H9 (cell line): ENCODE results near the gene LEMD1. TPM values are rescaled to one million over a fixed set of nuclear protein-coding genes. Genes with fewer than 3 reads are reported as not detected.

Source experiments
- DNase-seq: peaks from one replicate; pipeline ENCODE4 v3.0.0-alpha.2; 2017
- H2AFZ ChIP-seq: one replicate; pipeline ENCODE4 v1.6.1; 2013; ENCODE audit warnings: mild to moderate bottlenecking, low read length, control low read depth, moderate library complexity
- H2AK5ac ChIP-seq: 2 replicates; pipeline ENCODE4 v1.6.1; 2013; ENCODE audit warnings: low read length, control low read depth, mixed read lengths; ENCODE audit not compliant: insufficient read length
- H2BK120ac ChIP-seq: one replicate; pipeline ENCODE4 v1.6.1; 2013; ENCODE audit warnings: low read depth, mild to moderate bottlenecking, low read length, control low read depth, inconsistent platforms; ENCODE audit not compliant: poor library complexity, severe bottlenecking
- H2BK12ac ChIP-seq: 2 replicates; pipeline ENCODE4 v1.6.1; 2013; ENCODE audit warnings: low read length, control low read depth, mixed read lengths, low read depth; ENCODE audit not compliant: insufficient read length
- H2BK15ac ChIP-seq: 2 replicates; pipeline ENCODE4 v1.6.1; 2013; ENCODE audit warnings: low read depth, low read length, control low read depth
- H2BK20ac ChIP-seq: one replicate; pipeline ENCODE4 v1.6.1; 2013; ENCODE audit warnings: low read depth, mild to moderate bottlenecking, low read length, control low read depth, inconsistent platforms; ENCODE audit not compliant: poor library complexity, severe bottlenecking
- H2BK5ac ChIP-seq: 2 replicates; pipeline ENCODE4 v1.6.1; 2013; ENCODE audit warnings: low read length, control low read depth, mixed read lengths; ENCODE audit not compliant: insufficient read length
- H3K14ac ChIP-seq: 2 replicates; pipeline ENCODE4 v1.6.1; 2013; ENCODE audit warnings: low read length, control low read depth; ENCODE audit not compliant: insufficient read depth
- H3K18ac ChIP-seq: 2 replicates; pipeline ENCODE4 v1.6.1; 2013; ENCODE audit warnings: low read depth, mild to moderate bottlenecking, mixed read lengths, low read length, control low read depth; ENCODE audit not compliant: insufficient read length
- H3K23ac ChIP-seq: 2 replicates; pipeline ENCODE4 v1.6.1; 2013; ENCODE audit warnings: low read length, control low read depth, mixed read lengths, low read depth; ENCODE audit not compliant: insufficient read length
- H3K23me2 ChIP-seq: 2 replicates; pipeline ENCODE4 v1.6.1; 2013; ENCODE audit warnings: low read depth, mild to moderate bottlenecking, mixed read lengths, low read length, control low read depth; ENCODE audit not compliant: insufficient read length, poor library complexity, severe bottlenecking
- H3K27ac ChIP-seq: 2 replicates; pipeline ENCODE4 v1.5.1; 2013; ENCODE audit warnings: low read length, control low read depth, mixed read lengths, low read depth; ENCODE audit not compliant: insufficient read length
- H3K27me3 ChIP-seq: 2 replicates; pipeline ENCODE4 v1.6.1; 2013; ENCODE audit warnings: low read length, control low read depth, inconsistent platforms; ENCODE audit not compliant: insufficient read depth
- H3K4ac ChIP-seq: 2 replicates; pipeline ENCODE4 v1.6.1; 2013; ENCODE audit warnings: low read depth, mild to moderate bottlenecking, control low read depth, inconsistent platforms, low read length, moderate library complexity
- H3K4me1 ChIP-seq: 2 replicates; pipeline ENCODE4 v1.6.1; 2013; ENCODE audit warnings: low read length, control low read depth, inconsistent platforms; ENCODE audit not compliant: insufficient read depth
- H3K4me2 ChIP-seq: 2 replicates; pipeline ENCODE4 v1.6.1; 2013; ENCODE audit warnings: low read length, control low read depth, mixed read lengths; ENCODE audit not compliant: insufficient read length, insufficient read depth
- H3K56ac ChIP-seq: 2 replicates; pipeline ENCODE4 v1.6.1; 2013; ENCODE audit warnings: low read depth, mild to moderate bottlenecking, mixed read lengths, low read length, control low read depth; ENCODE audit not compliant: insufficient read length
- H3K79me1 ChIP-seq: 2 replicates; pipeline ENCODE4 v1.6.1; 2013; ENCODE audit warnings: low read depth, mild to moderate bottlenecking, moderate library complexity, low read length, control low read depth, inconsistent platforms; ENCODE audit not compliant: insufficient read depth, poor library complexity, severe bottlenecking
- H3K79me2 ChIP-seq: 2 replicates; pipeline ENCODE4 v1.6.1; 2013; ENCODE audit warnings: low read length, control low read depth, inconsistent platforms; ENCODE audit not compliant: insufficient read depth
- H3K9ac ChIP-seq: 2 replicates; pipeline ENCODE4 v1.6.1; 2013; ENCODE audit warnings: low read length, control low read depth, mixed read lengths; ENCODE audit not compliant: insufficient read length; ENCODE audit errors: extremely low read depth
- H3K9me3 ChIP-seq: one replicate; pipeline ENCODE4 v1.6.1; 2013; ENCODE audit warnings: low read depth, low read length, inconsistent platforms; ENCODE audit not compliant: control insufficient read depth
- H3T11ph ChIP-seq: one replicate; pipeline ENCODE4 v1.6.1; 2013; ENCODE audit warnings: mild to moderate bottlenecking, low read length, control low read depth, inconsistent platforms
- H4K20me1 ChIP-seq: one replicate; pipeline ENCODE4 v1.6.1; 2013; ENCODE audit not compliant: control insufficient read depth, insufficient read length, insufficient read depth
- H4K5ac ChIP-seq: 2 replicates; pipeline ENCODE4 v1.6.1; 2013; ENCODE audit warnings: low read depth, mild to moderate bottlenecking, mixed read lengths, low read length, control low read depth; ENCODE audit not compliant: insufficient read length
- H4K8ac ChIP-seq: replicated peaks from 2 replicates; pipeline ENCODE4 v1.6.1; 2013; ENCODE audit warnings: low read length, control low read depth, mixed read lengths, low read depth; ENCODE audit not compliant: insufficient read length
- H4K91ac ChIP-seq: 2 replicates; pipeline ENCODE4 v1.6.1; 2013; ENCODE audit warnings: low read depth, mild to moderate bottlenecking, moderate library complexity, mixed read lengths, low read length, control low read depth; ENCODE audit not compliant: insufficient read length
- H3K27ac Mint-ChIP-seq, 3 experiments: 2 replicates in 2 of 3; 3 replicates in 1 of 3; pipeline ENCODE4 v1.8.0; 2020 to 2021; ENCODE audit warnings: mixed read lengths in 3 of 3, mild to moderate bottlenecking in 1 of 3, moderate library complexity in 1 of 3
- H3K27me3 Mint-ChIP-seq: 2 replicates; pipeline ENCODE4 v1.8.0; 2021; ENCODE audit warnings: low read depth, mild to moderate bottlenecking, moderate library complexity, mixed read lengths
- H3K36me3 Mint-ChIP-seq, 3 experiments: 2 replicates in 2 of 3; 3 replicates in 1 of 3; pipeline ENCODE4 v1.8.0; 2020 to 2021; ENCODE audit warnings: low read depth in 3 of 3, mixed read lengths in 3 of 3; ENCODE audit not compliant: insufficient read depth in 1 of 3
- H3K4me1 Mint-ChIP-seq, 2 experiments: 2 replicates each; pipeline ENCODE4 v1.8.0; 2020; ENCODE audit warnings: mixed read lengths in 2 of 2
- H3K4me3 Mint-ChIP-seq, 2 experiments: 2 replicates in 1 of 2; 3 replicates in 1 of 2; pipeline ENCODE4 v1.8.0; 2020 to 2021; ENCODE audit warnings: mild to moderate bottlenecking in 2 of 2, mixed read lengths in 2 of 2, moderate library complexity in 1 of 2
- H3K9me3 Mint-ChIP-seq, 2 experiments: 2 replicates in 1 of 2; 3 replicates in 1 of 2; pipeline ENCODE4 v1.8.0; 2020; ENCODE audit warnings: mild to moderate bottlenecking in 2 of 2, mixed read lengths in 2 of 2, moderate library complexity in 1 of 2
- WGBS: extraction: QIAGEN DNeasy Blood & Tissue Kit; methylation state at CpG from one replicate; pipeline ENCODE4 v1.1.7; 2013; ENCODE audit warnings: missing lambda C conversion rate, low lambda C conversion rate, mixed read lengths; ENCODE audit not compliant: insufficient read length; ENCODE audit errors: extremely low coverage; 5-methylcytosine and 5-hydroxymethylcytosine counted together
- total RNA-seq: library from RNA; stranded (reverse); gene quantifications from 2 replicates; pipeline ENCODE4 v1.2.1, GENCODE V29; 2021
- TF ChIP-seq, protein P1 (sequence below): fragments of 200-600 bp; sonication (generic); conservative IDR thresholded peaks from 3 replicates; pipeline ENCODE4 v1.8.0; 2021; ENCODE audit warnings: antibody characterized with exemption, mild to moderate bottlenecking

LEMD1 gene
- total RNA-seq, 1 experiment from 2014 or later: 11.8 TPM

GRCh38 chr1:205453466-205453865 lies 31.6 kb upstream of the LEMD1 start:
- no peak overlapping the region for H3K9ac ChIP-seq
- Mint-ChIP-seq H3K4me3 (peak overlapping the region; percentile 21 to 53; a peak in 2 of 5 replicates), H3K36me3 (peaks cover 10 to 23% (median 11%) of the 10 kb centered on the region in 3 experiments), H3K4me1 (peaks cover 65 to 71% of the 10 kb centered on the region in 2 experiments), H3K9me3 (no peaks in the 10 kb centered on the region), H3K27me3 (peaks cover 27% of the 10 kb centered on the region), H3K27ac (no peak overlapping the region)
- peaks cover 3% of the 10 kb centered on the region for H3K79me1 ChIP-seq
- H3K4me1 ChIP-seq: peaks cover 24% of the 10 kb centered on the region
- DNase-seq: no peak
- H3K79me2 ChIP-seq: no peaks in the 10 kb centered on the region
- H2BK5ac ChIP-seq: no peak overlapping the region
- no peak overlapping the region for H4K8ac ChIP-seq
- H3K18ac ChIP-seq: no peak overlapping the region
- no peak overlapping the region for H2BK20ac ChIP-seq
- H2BK120ac ChIP-seq: no peak overlapping the region
- H3K4me2 ChIP-seq: no peak overlapping the region
- no peak overlapping the region for H2AFZ ChIP-seq
- H2BK12ac ChIP-seq: no peak overlapping the region
- H4K91ac ChIP-seq: no peak overlapping the region
- no peak overlapping the region for H4K5ac ChIP-seq
- no peak overlapping the region for H3K56ac ChIP-seq
- H3T11ph ChIP-seq: no peak overlapping the region
- no peaks in the 10 kb centered on the region for H4K20me1 ChIP-seq
- no peak overlapping the region for H3K27ac ChIP-seq
- no peak overlapping the region for H2BK15ac ChIP-seq
- H3K14ac ChIP-seq: no peak overlapping the region
- no peak overlapping the region for H3K23ac ChIP-seq
- TF ChIP-seq, protein P1, sequence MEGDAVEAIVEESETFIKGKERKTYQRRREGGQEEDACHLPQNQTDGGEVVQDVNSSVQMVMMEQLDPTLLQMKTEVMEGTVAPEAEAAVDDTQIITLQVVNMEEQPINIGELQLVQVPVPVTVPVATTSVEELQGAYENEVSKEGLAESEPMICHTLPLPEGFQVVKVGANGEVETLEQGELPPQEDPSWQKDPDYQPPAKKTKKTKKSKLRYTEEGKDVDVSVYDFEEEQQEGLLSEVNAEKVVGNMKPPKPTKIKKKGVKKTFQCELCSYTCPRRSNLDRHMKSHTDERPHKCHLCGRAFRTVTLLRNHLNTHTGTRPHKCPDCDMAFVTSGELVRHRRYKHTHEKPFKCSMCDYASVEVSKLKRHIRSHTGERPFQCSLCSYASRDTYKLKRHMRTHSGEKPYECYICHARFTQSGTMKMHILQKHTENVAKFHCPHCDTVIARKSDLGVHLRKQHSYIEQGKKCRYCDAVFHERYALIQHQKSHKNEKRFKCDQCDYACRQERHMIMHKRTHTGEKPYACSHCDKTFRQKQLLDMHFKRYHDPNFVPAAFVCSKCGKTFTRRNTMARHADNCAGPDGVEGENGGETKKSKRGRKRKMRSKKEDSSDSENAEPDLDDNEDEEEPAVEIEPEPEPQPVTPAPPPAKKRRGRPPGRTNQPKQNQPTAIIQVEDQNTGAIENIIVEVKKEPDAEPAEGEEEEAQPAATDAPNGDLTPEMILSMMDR: no peak
- H2AK5ac ChIP-seq: no peak overlapping the region
- H3K9me3 ChIP-seq: no peaks in the 10 kb centered on the region
- H3K4ac ChIP-seq: no peak overlapping the region
- peaks cover 35% of the 10 kb centered on the region for H3K23me2 ChIP-seq
- no CpG with 5 or more reads among the region's 3 CpGs for WGBS
- no peaks in the 10 kb centered on the region; the same call in 1 of the 2 replicates for H3K27me3 ChIP-seq
